WTC11 (cell line): ENCODE data around the gene ARHGEF10L. TPM values are rescaled to one million over a fixed set of nuclear protein-coding genes. Genes with fewer than 3 reads are reported as not detected.
A peak's percentile ranks its signal among the peaks of the same experiment; 100 is the strongest.

Source experiments
- ATAC-seq: fragments of 200-7000 bp; cut with Tn5 transposase; 2 replicates; pipeline ENCODE4 v1.10.0; 2021; ENCODE audit warnings: mild to moderate bottlenecking, moderate library complexity
- CTCF ChIA-PET: fragments of 300-600 bp; sonication (Branson Sonifier 250); formaldehyde crosslinking; loops from one replicate; lab custom pipeline; 2021; ENCODE audit warnings: antibody characterized with exemption; lab: Charles Lee
- POLR2A ChIA-PET: fragments of 350-600 bp; sonication (Branson Sonifier 250); formaldehyde crosslinking; loops from one replicate; lab custom pipeline; 2021; ENCODE audit warnings: antibody characterized with exemption; lab: Charles Lee
- DNase-seq: peaks from one replicate; pipeline ENCODE4 v3.0.0; 2021; ENCODE audit warnings: low spot score
- H3K27ac Mint-ChIP-seq: 2 replicates; pipeline ENCODE4 v1.8.0; 2021; ENCODE audit warnings: mixed read lengths
- H3K27me3 Mint-ChIP-seq: 2 replicates; pipeline ENCODE4 v1.8.0; 2021; ENCODE audit warnings: low read depth, mild to moderate bottlenecking, moderate library complexity, mixed read lengths
- H3K36me3 Mint-ChIP-seq: 2 replicates; pipeline ENCODE4 v1.8.0; 2021; ENCODE audit warnings: mixed read lengths
- H3K4me1 Mint-ChIP-seq: 2 replicates; pipeline ENCODE4 v1.8.0; 2022; ENCODE audit warnings: mixed read lengths
- H3K4me3 Mint-ChIP-seq: 2 replicates; pipeline ENCODE4 v1.8.0; 2021; ENCODE audit warnings: mild to moderate bottlenecking, moderate library complexity, mixed read lengths
- H3K9me3 Mint-ChIP-seq: 2 replicates; pipeline ENCODE4 v1.8.0; 2021; ENCODE audit warnings: mixed read lengths
- CREB1 ChIP-seq: sonication (generic); formaldehyde crosslinking; IDR thresholded peaks from 2 replicates; pipeline ENCODE4 v1.8.0; 2023; ENCODE audit warnings: mild to moderate bottlenecking, missing genetic modification reagents
- FOXJ3 ChIP-seq: sonication (generic); formaldehyde crosslinking; IDR thresholded peaks from 2 replicates; pipeline ENCODE4 v1.9.0; 2021; ENCODE audit warnings: missing genetic modification reagents, mild to moderate bottlenecking, borderline replicate concordance
- GABPB1 ChIP-seq: sonication (generic); formaldehyde crosslinking; IDR thresholded peaks from 2 replicates; pipeline ENCODE4 v1.8.1; 2023; ENCODE audit warnings: mild to moderate bottlenecking, missing genetic modification reagents
- IRF2 ChIP-seq: sonication (generic); formaldehyde crosslinking; IDR thresholded peaks from 2 replicates; pipeline ENCODE4 v1.8.0; 2022; ENCODE audit warnings: low read depth, missing genetic modification reagents, borderline replicate concordance
- JAZF1 ChIP-seq: fragments of 250-450 bp; sonication (Bioruptor Pico); IDR thresholded peaks from 2 replicates; pipeline ENCODE4 v1.9.0; 2021; ENCODE audit warnings: moderate library complexity, mild to moderate bottlenecking, inconsistent platforms
- MYBL2 ChIP-seq: sonication (generic); formaldehyde crosslinking; IDR thresholded peaks from 2 replicates; pipeline ENCODE4 v1.8.1; 2023; ENCODE audit warnings: mild to moderate bottlenecking, moderate library complexity, missing genetic modification reagents
- RELA ChIP-seq: sonication (generic); formaldehyde crosslinking; IDR thresholded peaks from 2 replicates; pipeline ENCODE4 v1.8.1; 2022; ENCODE audit warnings: missing genetic modification reagents, mild to moderate bottlenecking, borderline replicate concordance
- TEAD4 ChIP-seq: sonication (generic); formaldehyde crosslinking; IDR thresholded peaks from 2 replicates; pipeline ENCODE4 v1.8.0; 2022; ENCODE audit warnings: mild to moderate bottlenecking, missing genetic modification reagents
- TP53 ChIP-seq: sonication (generic); formaldehyde crosslinking; IDR thresholded peaks from 2 replicates; pipeline ENCODE4 v1.8.1; 2023; ENCODE audit warnings: mild to moderate bottlenecking, missing genetic modification reagents
- ZNF416 ChIP-seq: fragments of 250-450 bp; sonication (Bioruptor Pico); IDR thresholded peaks from 2 replicates; pipeline ENCODE4 v1.9.0; 2021; ENCODE audit warnings: mild to moderate bottlenecking, inconsistent platforms
- total RNA-seq: library from RNA; stranded (reverse); gene quantifications from 3 replicates; pipeline ENCODE4 v1.2.3, GENCODE V29; 2021
- TF ChIP-seq, protein P1 (sequence below): fragments of 250-450 bp; sonication (Bioruptor Pico); IDR thresholded peaks from 2 replicates; pipeline ENCODE4 v1.9.0; 2021; ENCODE audit warnings: mild to moderate bottlenecking, borderline replicate concordance
- TF ChIP-seq, protein P2 (sequence below): sonication (generic); formaldehyde crosslinking; IDR thresholded peaks from 2 replicates; pipeline ENCODE4 v1.8.1; 2022; ENCODE audit warnings: missing genetic modification reagents, borderline replicate concordance
- TF ChIP-seq, protein P3 (sequence below): sonication (generic); formaldehyde crosslinking; IDR thresholded peaks from 2 replicates; pipeline ENCODE4 v1.8.0; 2022; ENCODE audit warnings: mild to moderate bottlenecking, missing genetic modification reagents
- TF ChIP-seq, protein P4 (sequence below): sonication (generic); formaldehyde crosslinking; IDR thresholded peaks from 2 replicates; pipeline ENCODE4 v1.8.0; 2023; ENCODE audit warnings: missing genetic modification reagents
- TF ChIP-seq, protein P5 (sequence below): sonication (generic); formaldehyde crosslinking; IDR thresholded peaks from 2 replicates; pipeline ENCODE4 v1.8.0; 2023; ENCODE audit warnings: missing genetic modification reagents, mild to moderate bottlenecking, borderline replicate concordance
- TF ChIP-seq, protein P6 (sequence below): sonication (generic); formaldehyde crosslinking; IDR thresholded peaks from 2 replicates; pipeline ENCODE4 v1.8.1; 2022; ENCODE audit warnings: low read depth, missing genetic modification reagents, borderline replicate concordance

The ARHGEF10L gene
- total RNA-seq, 1 experiment from 2014 or later, result 34.4 TPM

DNA sequence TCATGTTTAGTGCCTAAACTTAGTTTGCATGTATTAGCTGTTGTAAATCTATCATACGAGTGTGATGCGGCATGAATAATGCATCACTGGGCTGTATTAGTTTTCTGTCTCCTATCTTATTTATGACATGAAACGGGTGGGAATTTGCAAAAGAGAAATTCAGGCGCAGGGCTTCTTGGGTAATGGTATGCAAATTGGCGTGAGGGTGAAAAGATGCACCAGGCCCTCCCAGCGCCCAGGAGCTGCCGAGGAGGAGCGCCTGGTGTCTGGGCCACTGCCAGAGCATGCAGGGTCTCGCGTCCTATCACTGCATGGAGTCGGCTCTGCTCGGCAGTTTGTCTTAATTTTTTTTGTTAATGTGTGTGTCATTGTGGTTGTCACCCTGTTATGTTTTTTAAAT, 132.7 kb downstream of the ARHGEF10L start (continued):
- no peak for TF ChIP-seq IRF2 (CRISPR knock-in tag)
- no peak for TF ChIP-seq GABPB1
- TF ChIP-seq TP53, result no peak
- no peak for TF ChIP-seq ZNF416 (CRISPR knock-in tag)

DNA sequence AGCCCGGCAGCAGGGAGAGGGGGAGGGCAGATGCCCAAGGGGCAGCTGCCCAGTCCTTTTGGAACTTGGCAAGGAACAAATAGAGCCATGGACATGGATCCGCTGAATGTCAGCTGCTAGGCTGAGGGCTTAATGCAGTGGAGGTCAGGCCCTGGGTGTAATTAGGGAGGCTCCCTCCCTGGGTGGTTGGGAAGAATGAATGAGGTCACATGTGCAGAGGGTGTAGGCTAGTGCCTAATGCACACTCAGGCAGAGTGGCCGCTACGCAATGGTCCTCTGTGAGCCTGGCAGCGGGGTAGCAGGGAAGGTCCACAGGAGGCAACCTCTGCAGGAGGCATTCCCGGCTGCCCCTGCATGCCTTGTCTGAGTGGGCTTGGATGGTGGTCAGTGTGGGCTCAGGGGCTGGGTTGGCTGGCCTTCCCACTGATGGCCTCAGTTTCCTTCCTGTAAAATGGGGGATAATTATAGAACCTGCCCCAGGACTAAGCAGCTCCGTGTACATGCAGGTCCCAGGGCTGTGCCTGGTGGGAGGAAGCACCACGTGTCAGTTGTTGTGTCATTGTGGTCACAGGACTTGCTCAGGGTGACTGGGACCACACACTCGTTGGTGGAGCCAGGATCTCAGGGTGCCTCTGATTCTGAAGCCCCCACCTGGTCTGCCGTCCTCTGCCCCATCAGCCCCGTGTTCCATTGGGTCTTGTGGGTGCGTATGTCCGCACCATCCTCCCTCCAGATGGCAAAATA, 134.0 kb downstream of the ARHGEF10L start:
- H3K4me1 Mint-ChIP-seq, result peaks cover 22% of the 10 kb centered on the region
- ChIA-PET CTCF (interaction anchor here (1.0 to 6.1 kb wide), 3 partner anchors 13 to 68 kb away, joined by 3 to 57 read pairs (median 3); no protein-coding TSS in a partner anchor), POLR2A (no interaction called here)
- no peak for TF ChIP-seq JAZF1
- TF ChIP-seq MYBL2 (CRISPR knock-in tag), result no peak
- TF ChIP-seq FOXJ3 (CRISPR knock-in tag), result no peak
- no peak for TF ChIP-seq RELA (CRISPR knock-in tag)
- TF ChIP-seq, protein P1, sequence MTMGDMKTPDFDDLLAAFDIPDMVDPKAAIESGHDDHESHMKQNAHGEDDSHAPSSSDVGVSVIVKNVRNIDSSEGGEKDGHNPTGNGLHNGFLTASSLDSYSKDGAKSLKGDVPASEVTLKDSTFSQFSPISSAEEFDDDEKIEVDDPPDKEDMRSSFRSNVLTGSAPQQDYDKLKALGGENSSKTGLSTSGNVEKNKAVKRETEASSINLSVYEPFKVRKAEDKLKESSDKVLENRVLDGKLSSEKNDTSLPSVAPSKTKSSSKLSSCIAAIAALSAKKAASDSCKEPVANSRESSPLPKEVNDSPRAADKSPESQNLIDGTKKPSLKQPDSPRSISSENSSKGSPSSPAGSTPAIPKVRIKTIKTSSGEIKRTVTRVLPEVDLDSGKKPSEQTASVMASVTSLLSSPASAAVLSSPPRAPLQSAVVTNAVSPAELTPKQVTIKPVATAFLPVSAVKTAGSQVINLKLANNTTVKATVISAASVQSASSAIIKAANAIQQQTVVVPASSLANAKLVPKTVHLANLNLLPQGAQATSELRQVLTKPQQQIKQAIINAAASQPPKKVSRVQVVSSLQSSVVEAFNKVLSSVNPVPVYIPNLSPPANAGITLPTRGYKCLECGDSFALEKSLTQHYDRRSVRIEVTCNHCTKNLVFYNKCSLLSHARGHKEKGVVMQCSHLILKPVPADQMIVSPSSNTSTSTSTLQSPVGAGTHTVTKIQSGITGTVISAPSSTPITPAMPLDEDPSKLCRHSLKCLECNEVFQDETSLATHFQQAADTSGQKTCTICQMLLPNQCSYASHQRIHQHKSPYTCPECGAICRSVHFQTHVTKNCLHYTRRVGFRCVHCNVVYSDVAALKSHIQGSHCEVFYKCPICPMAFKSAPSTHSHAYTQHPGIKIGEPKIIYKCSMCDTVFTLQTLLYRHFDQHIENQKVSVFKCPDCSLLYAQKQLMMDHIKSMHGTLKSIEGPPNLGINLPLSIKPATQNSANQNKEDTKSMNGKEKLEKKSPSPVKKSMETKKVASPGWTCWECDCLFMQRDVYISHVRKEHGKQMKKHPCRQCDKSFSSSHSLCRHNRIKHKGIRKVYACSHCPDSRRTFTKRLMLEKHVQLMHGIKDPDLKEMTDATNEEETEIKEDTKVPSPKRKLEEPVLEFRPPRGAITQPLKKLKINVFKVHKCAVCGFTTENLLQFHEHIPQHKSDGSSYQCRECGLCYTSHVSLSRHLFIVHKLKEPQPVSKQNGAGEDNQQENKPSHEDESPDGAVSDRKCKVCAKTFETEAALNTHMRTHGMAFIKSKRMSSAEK (CRISPR knock-in tag), result no peak
- TF ChIP-seq, protein P2, sequence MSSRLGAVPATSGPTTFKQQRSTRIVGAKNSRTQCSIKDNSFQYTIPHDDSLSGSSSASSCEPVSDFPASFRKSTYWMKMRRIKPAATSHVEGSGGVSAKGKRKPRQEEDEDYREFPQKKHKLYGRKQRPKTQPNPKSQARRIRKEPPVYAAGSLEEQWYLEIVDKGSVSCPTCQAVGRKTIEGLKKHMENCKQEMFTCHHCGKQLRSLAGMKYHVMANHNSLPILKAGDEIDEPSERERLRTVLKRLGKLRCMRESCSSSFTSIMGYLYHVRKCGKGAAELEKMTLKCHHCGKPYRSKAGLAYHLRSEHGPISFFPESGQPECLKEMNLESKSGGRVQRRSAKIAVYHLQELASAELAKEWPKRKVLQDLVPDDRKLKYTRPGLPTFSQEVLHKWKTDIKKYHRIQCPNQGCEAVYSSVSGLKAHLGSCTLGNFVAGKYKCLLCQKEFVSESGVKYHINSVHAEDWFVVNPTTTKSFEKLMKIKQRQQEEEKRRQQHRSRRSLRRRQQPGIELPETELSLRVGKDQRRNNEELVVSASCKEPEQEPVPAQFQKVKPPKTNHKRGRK, result no peak
- TF ChIP-seq, protein P3, sequence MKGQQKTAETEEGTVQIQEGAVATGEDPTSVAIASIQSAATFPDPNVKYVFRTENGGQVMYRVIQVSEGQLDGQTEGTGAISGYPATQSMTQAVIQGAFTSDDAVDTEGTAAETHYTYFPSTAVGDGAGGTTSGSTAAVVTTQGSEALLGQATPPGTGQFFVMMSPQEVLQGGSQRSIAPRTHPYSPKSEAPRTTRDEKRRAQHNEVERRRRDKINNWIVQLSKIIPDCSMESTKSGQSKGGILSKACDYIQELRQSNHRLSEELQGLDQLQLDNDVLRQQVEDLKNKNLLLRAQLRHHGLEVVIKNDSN (CRISPR knock-in tag), result no peak
- TF ChIP-seq, protein P4, sequence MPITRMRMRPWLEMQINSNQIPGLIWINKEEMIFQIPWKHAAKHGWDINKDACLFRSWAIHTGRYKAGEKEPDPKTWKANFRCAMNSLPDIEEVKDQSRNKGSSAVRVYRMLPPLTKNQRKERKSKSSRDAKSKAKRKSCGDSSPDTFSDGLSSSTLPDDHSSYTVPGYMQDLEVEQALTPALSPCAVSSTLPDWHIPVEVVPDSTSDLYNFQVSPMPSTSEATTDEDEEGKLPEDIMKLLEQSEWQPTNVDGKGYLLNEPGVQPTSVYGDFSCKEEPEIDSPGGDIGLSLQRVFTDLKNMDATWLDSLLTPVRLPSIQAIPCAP (CRISPR knock-in tag), result no peak
- no peak for TF ChIP-seq CREB1 (CRISPR knock-in tag)
- TF ChIP-seq TEAD4, result no peak
- TF ChIP-seq, protein P5, sequence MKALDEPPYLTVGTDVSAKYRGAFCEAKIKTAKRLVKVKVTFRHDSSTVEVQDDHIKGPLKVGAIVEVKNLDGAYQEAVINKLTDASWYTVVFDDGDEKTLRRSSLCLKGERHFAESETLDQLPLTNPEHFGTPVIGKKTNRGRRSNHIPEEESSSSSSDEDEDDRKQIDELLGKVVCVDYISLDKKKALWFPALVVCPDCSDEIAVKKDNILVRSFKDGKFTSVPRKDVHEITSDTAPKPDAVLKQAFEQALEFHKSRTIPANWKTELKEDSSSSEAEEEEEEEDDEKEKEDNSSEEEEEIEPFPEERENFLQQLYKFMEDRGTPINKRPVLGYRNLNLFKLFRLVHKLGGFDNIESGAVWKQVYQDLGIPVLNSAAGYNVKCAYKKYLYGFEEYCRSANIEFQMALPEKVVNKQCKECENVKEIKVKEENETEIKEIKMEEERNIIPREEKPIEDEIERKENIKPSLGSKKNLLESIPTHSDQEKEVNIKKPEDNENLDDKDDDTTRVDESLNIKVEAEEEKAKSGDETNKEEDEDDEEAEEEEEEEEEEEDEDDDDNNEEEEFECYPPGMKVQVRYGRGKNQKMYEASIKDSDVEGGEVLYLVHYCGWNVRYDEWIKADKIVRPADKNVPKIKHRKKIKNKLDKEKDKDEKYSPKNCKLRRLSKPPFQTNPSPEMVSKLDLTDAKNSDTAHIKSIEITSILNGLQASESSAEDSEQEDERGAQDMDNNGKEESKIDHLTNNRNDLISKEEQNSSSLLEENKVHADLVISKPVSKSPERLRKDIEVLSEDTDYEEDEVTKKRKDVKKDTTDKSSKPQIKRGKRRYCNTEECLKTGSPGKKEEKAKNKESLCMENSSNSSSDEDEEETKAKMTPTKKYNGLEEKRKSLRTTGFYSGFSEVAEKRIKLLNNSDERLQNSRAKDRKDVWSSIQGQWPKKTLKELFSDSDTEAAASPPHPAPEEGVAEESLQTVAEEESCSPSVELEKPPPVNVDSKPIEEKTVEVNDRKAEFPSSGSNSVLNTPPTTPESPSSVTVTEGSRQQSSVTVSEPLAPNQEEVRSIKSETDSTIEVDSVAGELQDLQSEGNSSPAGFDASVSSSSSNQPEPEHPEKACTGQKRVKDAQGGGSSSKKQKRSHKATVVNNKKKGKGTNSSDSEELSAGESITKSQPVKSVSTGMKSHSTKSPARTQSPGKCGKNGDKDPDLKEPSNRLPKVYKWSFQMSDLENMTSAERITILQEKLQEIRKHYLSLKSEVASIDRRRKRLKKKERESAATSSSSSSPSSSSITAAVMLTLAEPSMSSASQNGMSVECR (CRISPR knock-in tag), result no peak
- TF ChIP-seq, protein P6, sequence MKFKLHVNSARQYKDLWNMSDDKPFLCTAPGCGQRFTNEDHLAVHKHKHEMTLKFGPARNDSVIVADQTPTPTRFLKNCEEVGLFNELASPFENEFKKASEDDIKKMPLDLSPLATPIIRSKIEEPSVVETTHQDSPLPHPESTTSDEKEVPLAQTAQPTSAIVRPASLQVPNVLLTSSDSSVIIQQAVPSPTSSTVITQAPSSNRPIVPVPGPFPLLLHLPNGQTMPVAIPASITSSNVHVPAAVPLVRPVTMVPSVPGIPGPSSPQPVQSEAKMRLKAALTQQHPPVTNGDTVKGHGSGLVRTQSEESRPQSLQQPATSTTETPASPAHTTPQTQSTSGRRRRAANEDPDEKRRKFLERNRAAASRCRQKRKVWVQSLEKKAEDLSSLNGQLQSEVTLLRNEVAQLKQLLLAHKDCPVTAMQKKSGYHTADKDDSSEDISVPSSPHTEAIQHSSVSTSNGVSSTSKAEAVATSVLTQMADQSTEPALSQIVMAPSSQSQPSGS (CRISPR knock-in tag), result no peak
- H3K27me3 Mint-ChIP-seq, result no peaks in the 10 kb centered on the region
- no peak overlapping the region for H3K4me3 Mint-ChIP-seq
- H3K27ac Mint-ChIP-seq, result 0 out of 2 replicates have a peak overlapping the region, but pooled peaks have one; percentile 77
- no peaks in the 10 kb centered on the region for H3K9me3 Mint-ChIP-seq
- no peaks in the 10 kb centered on the region for H3K36me3 Mint-ChIP-seq
- ATAC-seq, result no peak
- no peak for DNase-seq
